ENCODE results near the gene ROMO1. TPM values are rescaled to one million over a fixed set of nuclear protein-coding genes. Genes with fewer than 3 reads are reported as not detected.

ROMO1 gene
- total RNA-seq, 4 donors from 2014 or later, result 146 to 299 (median 212) TPM

Other genes starting within 250 kb of the ROMO1 start
- 10 to 100 TPM; 18.8 to 55.4 (median 27.1) TPM for gene CEP250, start 243.8 kb upstream of the ROMO1 start, total RNA-seq
- not detected for gene C20orf173, start 169.8 kb upstream of the ROMO1 start, total RNA-seq
- gene ERGIC3, start 157.3 kb upstream of the ROMO1 start, total RNA-seq, result 100 to 1,000 TPM; 154 to 256 (median 225) TPM
- under 1 TPM in 1 of 4 donors, not detected in 3; 0.89 TPM for gene SPAG4, start 83.6 kb upstream of the ROMO1 start, total RNA-seq
- 100 to 1,000 TPM in 2 of 4 donors, 10 to 100 TPM in 2; 43.3 to 238 (median 103) TPM for gene CPNE1, start 34.5 kb upstream of the ROMO1 start, total RNA-seq
- 10 to 100 TPM; 21.6 to 38.7 (median 32.7) TPM for gene RBM12, start 34.5 kb upstream of the ROMO1 start, total RNA-seq
- gene NFS1, start 53 bp upstream of the ROMO1 start, total RNA-seq, result 10 to 100 TPM; 39.7 to 73.2 (median 47.3) TPM
- gene RBM39, start 42.9 kb downstream of the ROMO1 start, total RNA-seq, result 100 to 1,000 TPM; 245 to 599 (median 258) TPM
- 10 to 100 TPM; 44.2 to 60.6 (median 47.3) TPM for gene PHF20, start 72.6 kb downstream of the ROMO1 start, total RNA-seq

Data from suprapubic skin (tissue), 4 donors.